Measurements from ENCODE around the gene SEMA6A.
A peak's percentile ranks its signal among the peaks of the same experiment; 100 is the strongest.

SEMA6A gene

GRCh38 chr5:116456036-116456435 lies 118.6 kb downstream of the SEMA6A start:
- no peak for DNase-seq

DNA sequence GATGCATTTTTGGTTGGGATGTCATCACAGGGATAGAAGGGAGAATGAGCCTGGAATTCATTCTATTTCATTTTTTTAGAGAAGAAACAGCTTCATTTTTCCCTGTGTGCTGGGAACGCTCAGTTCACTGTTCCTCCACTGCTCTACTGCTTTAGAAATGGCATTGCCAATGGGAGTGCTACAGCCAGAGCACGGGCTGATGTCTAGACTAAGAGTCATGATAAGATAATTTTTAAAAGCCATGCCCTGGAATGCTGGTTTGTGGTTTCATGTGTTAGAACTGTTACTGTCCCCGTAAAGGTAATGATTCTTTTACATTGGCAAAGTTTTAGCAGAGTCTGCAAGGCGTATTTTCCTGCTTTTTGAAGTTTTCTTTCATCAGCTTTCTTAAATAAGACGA lies 119.6 kb downstream of the SEMA6A start:
- no peak for DNase-seq

DNA sequence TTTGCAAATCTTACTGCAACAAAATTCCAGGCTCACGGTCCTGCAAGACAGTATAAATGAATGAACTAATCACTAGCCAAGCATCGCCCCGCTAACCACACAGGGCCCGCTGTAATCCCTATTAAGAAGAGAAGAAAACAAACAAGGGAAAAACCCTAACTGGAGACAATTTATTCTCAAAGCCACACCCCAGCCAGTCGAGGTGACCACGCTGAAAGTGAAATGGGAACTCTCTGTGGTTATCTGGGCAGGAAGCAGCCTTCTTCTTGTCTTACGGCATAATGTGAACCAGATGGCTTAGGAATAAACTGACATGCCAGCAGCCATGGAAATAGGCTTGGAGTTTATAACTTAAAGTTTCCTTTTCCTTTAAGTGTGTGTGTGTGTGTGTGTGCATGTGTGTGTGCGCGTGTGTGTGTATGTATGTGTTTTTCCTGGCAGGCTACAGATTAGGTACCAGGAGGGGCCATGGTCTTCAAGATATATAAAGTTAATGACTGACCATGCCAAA lies 120.2 kb downstream of the SEMA6A start:
- DNase-seq: peak; percentile 28

- no peak for DNase-seq
Observed at GRCh38 chr5:116453988-116454411, 120.6 kb downstream of the SEMA6A start.

GRCh38 chr5:116452774-116453368 lies 121.8 kb downstream of the SEMA6A start:
- DNase-seq: no peak

- DNase-seq: no peak
Observed at GRCh38 chr5:116451905-116452450, 122.6 kb downstream of the SEMA6A start.

DNA sequence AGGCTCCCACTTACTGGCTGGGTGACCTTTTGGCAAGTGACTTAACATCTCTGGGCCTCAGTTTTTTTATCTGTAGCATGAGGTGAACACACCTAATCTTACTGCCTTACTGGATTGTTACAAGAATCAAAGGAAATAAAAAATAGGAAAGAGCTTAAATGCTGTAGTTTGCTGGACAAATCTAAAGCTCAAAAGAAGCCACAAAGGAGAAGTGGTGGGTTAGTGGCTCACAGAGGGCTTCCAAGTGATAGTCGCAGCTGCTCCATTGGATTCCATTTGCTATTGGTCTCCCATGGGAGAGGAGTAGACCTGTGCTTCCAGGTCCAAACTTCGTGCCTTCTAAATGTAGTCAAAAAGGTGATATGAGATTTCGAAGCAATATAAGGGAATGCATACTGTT lies 123.6 kb downstream of the SEMA6A start:
- DNase-seq: no peak

DNA sequence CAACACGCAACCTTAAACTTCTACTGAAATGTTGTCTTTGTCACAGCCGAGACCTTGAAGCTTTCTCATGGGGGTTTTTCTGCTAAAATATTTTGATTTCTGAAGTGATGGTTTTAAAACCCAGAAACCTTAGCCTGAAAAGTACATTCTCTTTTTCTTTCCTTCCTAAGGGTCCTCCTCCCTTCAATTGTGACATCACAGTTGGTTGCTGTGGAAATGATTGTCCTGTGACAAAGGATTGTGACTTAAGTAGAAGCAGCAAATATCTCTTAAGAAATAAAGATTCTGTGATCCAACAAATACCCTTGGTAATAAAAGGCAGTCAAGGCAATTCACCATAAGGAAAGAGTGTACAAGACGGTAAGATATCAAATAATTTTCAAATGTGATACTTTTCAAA lies 125.2 kb downstream of the SEMA6A start:
- DNase-seq: no peak

- DNase-seq: no peak
Observed at GRCh38 chr5:116448870-116449427, 125.7 kb downstream of the SEMA6A start.

DNA sequence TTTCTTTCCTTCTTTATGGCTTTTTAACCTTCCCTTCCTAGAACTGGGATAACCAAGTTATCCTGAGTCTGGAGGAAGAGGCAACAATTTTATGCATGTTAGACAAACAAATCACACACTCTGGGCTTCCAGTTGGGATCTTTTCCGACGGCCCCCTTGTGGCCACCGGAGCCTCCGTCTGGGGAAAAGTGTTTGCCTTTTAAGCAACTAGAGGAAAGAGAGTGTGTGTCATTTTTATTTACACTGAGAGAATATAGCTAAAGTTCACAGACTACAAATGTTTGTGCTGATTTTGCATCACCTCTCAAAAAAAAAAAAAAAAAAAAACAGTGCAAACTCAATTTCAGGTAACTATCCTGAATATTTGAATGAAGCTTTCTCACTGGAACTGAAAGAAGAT lies 126.2 kb downstream of the SEMA6A start:
- DNase-seq: no peak

- no peak for DNase-seq
Observed at GRCh38 chr5:116446356-116447005, 128.1 kb downstream of the SEMA6A start.

- DNase-seq: no peak
Observed at GRCh38 chr5:116445311-116445710, 129.3 kb downstream of the SEMA6A start.

GRCh38 chr5:116444373-116445295 lies 130.0 kb downstream of the SEMA6A start:
- no peak for DNase-seq

- no peak for DNase-seq
Observed at GRCh38 chr5:116442931-116443551, 131.6 kb downstream of the SEMA6A start.

DNA sequence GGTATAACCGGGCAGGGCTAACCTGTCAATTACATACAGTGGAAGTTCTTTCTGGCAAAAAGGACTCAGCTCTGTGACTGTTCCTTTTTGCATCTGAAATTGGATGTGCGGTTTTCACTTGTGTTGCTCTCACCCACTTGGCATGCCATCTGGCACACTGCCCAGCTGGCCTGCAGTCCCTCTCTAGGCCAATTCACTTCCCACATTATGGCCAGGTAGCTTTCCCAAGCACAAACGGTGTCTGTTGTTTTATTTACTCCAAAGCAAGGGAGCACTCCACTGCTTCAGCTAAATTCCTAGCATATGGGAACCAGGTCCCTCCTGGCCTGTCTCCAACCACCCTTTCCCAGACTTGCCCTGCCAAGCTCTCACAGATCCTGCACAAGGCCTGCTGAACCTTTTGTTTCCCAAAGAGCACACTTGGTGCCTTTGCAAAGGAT lies 132.5 kb downstream of the SEMA6A start:
- no peak for DNase-seq

DNA sequence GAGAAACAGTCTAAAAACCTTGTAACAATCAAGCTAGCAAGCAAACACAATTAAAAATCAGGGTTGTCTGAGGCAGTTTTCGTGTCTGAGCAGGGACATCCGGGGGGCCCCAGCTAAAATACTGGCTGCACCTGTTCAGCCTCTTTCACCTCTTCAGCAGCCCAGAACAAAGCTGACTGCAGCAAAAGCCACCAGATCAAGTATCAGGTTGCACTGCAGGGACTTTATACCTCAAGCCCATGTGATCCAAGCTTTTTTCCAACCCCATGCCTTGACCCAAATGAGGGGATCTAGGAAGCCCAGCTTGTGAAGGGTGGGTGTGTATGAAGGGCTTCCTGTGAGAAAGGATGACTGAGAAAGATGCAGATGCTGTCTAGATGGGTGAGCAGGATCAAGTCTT lies 133.4 kb downstream of the SEMA6A start:
- no peak for DNase-seq

GRCh38 chr5:116440457-116441001 lies 134.1 kb downstream of the SEMA6A start:
- no peak for DNase-seq

- DNase-seq: no peak
Observed at GRCh38 chr5:116439905-116440304, 134.7 kb downstream of the SEMA6A start.

DNA sequence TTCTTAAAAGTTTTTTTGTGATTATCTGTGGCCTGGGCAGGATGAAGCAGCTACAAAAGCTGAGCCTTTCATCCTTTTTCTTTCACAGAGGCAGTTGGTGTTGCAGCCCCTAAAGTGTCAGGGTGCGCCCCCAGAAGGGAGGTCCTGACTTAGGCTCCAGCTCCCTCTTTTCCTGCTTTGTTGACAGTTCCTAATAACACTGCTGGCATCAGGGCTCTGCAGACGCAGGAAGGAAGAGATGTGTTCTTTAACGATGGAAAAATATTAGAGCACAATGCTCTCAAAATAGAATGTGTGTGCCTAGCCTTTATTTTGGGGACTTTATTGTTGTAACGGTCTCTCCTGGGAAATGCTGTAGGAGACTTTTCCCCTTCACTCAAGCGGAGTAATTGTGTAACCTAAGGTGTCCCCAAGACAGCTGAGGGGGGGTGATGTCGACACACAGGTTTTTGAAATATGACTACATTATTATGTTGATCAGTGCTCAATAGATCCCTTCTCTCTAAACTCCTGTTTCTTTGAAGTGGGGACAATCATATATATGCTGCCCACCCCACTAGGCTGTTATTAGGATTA lies 135.6 kb downstream of the SEMA6A start:
- no peak for DNase-seq

DNA sequence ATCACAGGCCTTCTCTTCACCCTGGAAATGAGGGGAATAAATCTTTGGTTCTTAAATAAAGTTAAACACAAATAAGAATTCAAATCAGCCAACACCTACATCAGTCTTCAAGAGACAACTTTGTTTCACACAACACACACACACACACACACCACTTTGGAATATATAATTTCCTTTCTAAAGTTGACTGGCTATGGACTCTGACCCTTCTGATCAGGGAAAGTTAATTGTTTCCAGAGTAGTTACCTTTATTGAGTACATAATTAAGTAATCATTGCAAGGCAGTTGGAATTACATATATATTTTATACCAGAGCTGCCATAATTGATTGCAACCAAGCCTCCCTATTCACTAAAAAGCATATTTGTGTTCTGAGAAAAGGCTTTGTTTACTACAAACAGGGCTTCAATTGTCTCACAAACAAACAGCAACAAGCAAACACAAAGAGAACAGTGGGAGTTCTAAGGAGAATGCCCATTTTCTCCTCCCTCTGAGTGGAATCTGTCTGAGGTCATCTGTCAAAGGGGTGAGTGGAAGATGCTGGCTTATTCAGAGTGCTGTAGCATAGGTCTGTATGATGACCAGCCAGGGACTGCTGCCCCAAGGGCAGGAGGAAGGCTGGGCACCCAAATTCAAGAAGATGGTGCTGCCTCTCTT lies 136.6 kb downstream of the SEMA6A start:
- DNase-seq: no peak

- DNase-seq: no peak
Observed at GRCh38 chr5:116437351-116437705, 137.3 kb downstream of the SEMA6A start.

All from CD4-positive, alpha-beta T cell treated with Interleukin-15 for 1 hour (primary cell).